HepG2 (cell line): ENCODE data around the gene IL18. TPM values are rescaled to one million over a fixed set of nuclear protein-coding genes. Genes with fewer than 3 reads are reported as not detected.

Experiments used
- ATAC-seq: fragments of 200-7000 bp; cut with Tn5 transposase; 3 replicates; pipeline ENCODE4 v1.9.1; 2020; ENCODE audit warnings: mild to moderate bottlenecking, moderate library complexity
- BruUV-seq: library from RNA; stranded (reverse); fragments of 400-500 nt; replicated peaks from 2 replicates; lab custom pipeline; 2021; lab: Mats Ljungman, UMichigan
- CTCF ChIA-PET: fragments of 300-600 bp; formaldehyde crosslinking; extraction: SDS; loops from one replicate; lab custom pipeline; 2021; ENCODE audit warnings: low total read pairs, inconsistent platforms, low intra/inter-chr PET ratio; lab: Yijun Ruan, JAX
- POLR2A ChIA-PET: fragments of 350-600 bp; sonication (Branson Sonifier 250); formaldehyde crosslinking; loops from one replicate; lab custom pipeline; 2020; ENCODE audit warnings: antibody characterized with exemption, inconsistent platforms; lab: Yijun Ruan, JAX
- DNase-seq: peaks from one replicate; pipeline ENCODE4 v3.0.0-alpha.2; 2015; ENCODE audit warnings: low spot score
- FAIRE-seq: peaks from 3 replicates; lab custom pipeline; 2011; peaks lifted over from hg19 to GRCh38; lab: Jason Lieb, UNC
- H2AFZ ChIP-seq: one replicate; pipeline ENCODE4 v1.6.1; 2011; ENCODE audit warnings: low read length, inconsistent platforms
- H3K27ac ChIP-seq: fragments of 300-600 bp; 3 replicates; pipeline ENCODE4 v1.8.0; 2011; ENCODE audit warnings: mixed run types, mild to moderate bottlenecking, mixed read lengths, low read length, inconsistent platforms; ENCODE audit not compliant: insufficient read depth; ENCODE audit errors: extremely low read length
- H3K27me3 ChIP-seq, 2 experiments: fragments of 200-600 bp in 1 of 2; 2 replicates in 1 of 2; 3 replicates in 1 of 2; pipeline versions ENCODE4 v1.6.0 to v1.8.0; 2011; ENCODE audit warnings: low read length in 2 of 2, mild to moderate bottlenecking in 2 of 2, moderate library complexity in 2 of 2, inconsistent platforms in 1 of 2; ENCODE audit not compliant: insufficient read depth in 2 of 2, control insufficient read depth in 1 of 2
- H3K36me3 ChIP-seq, 2 experiments: fragments of 200-600 bp in 1 of 2; replicated peaks in 1 of 2; 2 replicates in 1 of 2; 3 replicates in 1 of 2; pipeline versions ENCODE4 v1.5.1 to v1.8.0; 2011; ENCODE audit warnings: low read length in 2 of 2, inconsistent platforms in 1 of 2; ENCODE audit not compliant: insufficient read depth in 2 of 2, control insufficient read depth in 1 of 2
- H3K4me1 ChIP-seq: 2 replicates; pipeline ENCODE4 v1.5.1; 2012; ENCODE audit warnings: low read length, inconsistent platforms; ENCODE audit not compliant: insufficient read depth
- H3K4me2 ChIP-seq: 2 replicates; pipeline ENCODE4 v1.6.0; 2011; ENCODE audit warnings: low read depth, low read length, inconsistent platforms
- H3K4me3 ChIP-seq, 3 experiments: fragments of 200-600 bp in 1 of 3; sonication (generic), shearing (Covaris generic) in 1 of 3; replicated peaks in 1 of 3; 2 replicates each; pipeline ENCODE4 v1.5.1; 2011 to 2016; ENCODE audit warnings: low read length in 3 of 3, inconsistent platforms in 2 of 3, low read depth in 2 of 3, mild to moderate bottlenecking in 2 of 3, control low read depth in 1 of 3, mixed read lengths in 1 of 3; ENCODE audit not compliant: insufficient read depth in 1 of 3
- H3K79me2 ChIP-seq: one replicate; pipeline ENCODE4 v1.6.1; 2011; ENCODE audit warnings: low read length, inconsistent platforms; ENCODE audit not compliant: insufficient read depth
- H3K9ac ChIP-seq: 2 replicates; pipeline ENCODE4 v1.6.0; 2011; ENCODE audit warnings: mild to moderate bottlenecking, low read depth, low read length, inconsistent platforms; ENCODE audit not compliant: insufficient read depth
- H3K9me3 ChIP-seq: 2 replicates; pipeline ENCODE4 v1.5.1; 2012; ENCODE audit warnings: mild to moderate bottlenecking, low read length
- H4K20me1 ChIP-seq: 2 replicates; pipeline ENCODE4 v1.6.0; 2011; ENCODE audit warnings: inconsistent platforms, mild to moderate bottlenecking, low read length, moderate library complexity; ENCODE audit not compliant: insufficient read depth
- FOXJ3 ChIP-seq: sonication (generic); formaldehyde crosslinking; IDR thresholded peaks from 2 replicates; pipeline ENCODE4 v1.4.0; 2020; ENCODE audit warnings: missing genetic modification reagents, mild to moderate bottlenecking, borderline replicate concordance
- FOXO1 ChIP-seq: sonication (generic); formaldehyde crosslinking; IDR thresholded peaks from 2 replicates; pipeline ENCODE4 v1.4.0; 2020; ENCODE audit warnings: missing genetic modification reagents
- HNF1A ChIP-seq, 2 experiments: sonication (generic) in 1 of 2; formaldehyde crosslinking in 1 of 2; IDR thresholded peaks; 2 replicates each; pipeline versions ENCODE4 v1.4.0 to v1.6.1; 2016 to 2020; ENCODE audit warnings: borderline replicate concordance in 1 of 2, low read depth in 1 of 2, mild to moderate bottlenecking in 1 of 2, missing genetic modification reagents in 1 of 2
- JARID2 ChIP-seq: sonication (generic); formaldehyde crosslinking; IDR thresholded peaks from 2 replicates; pipeline ENCODE4 v1.8.1; 2023; ENCODE audit warnings: missing genetic modification reagents, inconsistent platforms; ENCODE audit not compliant: insufficient replicate concordance
- MLX ChIP-seq: IDR thresholded peaks from 2 replicates; pipeline ENCODE4 v1.6.1; 2016
- NFKBIZ ChIP-seq: IDR thresholded peaks from 2 replicates; pipeline ENCODE4 v1.6.1; 2018; ENCODE audit warnings: missing genetic modification reagents, missing compliant biosample characterization
- ZNF34 ChIP-seq: sonication (generic); formaldehyde crosslinking; IDR thresholded peaks from 2 replicates; pipeline ENCODE4 v1.4.0; 2020; ENCODE audit warnings: mild to moderate bottlenecking, missing genetic modification reagents, borderline replicate concordance
- WGBS: methylation state at CpG from one replicate; pipeline ENCODE4 v1.1.6; 2017; ENCODE audit warnings: low lambda C conversion rate; 5-methylcytosine and 5-hydroxymethylcytosine counted together
- in situ Hi-C: cut with HindIII; loops from 2 replicates; pipeline ENCODE4 v1.10.0; 2017; ENCODE audit warnings: low pct_unique_long_range_greater_than_20kb; ENCODE audit not compliant: extremely low pct_ligation_motif_present
- intact Hi-C: fragments of 100-400 bp; cut with micrococcal nuclease; formaldehyde crosslinking; loops from one replicate; pipeline ENCODE4 v1.10.0; 2022; ENCODE audit not compliant: unreplicated experiment
- polyA plus RNA-seq, 8 experiments: library from polyadenylated mRNA; depleted of rRNA in 3 of 8; stranded (reverse) in 7 of 8; unstranded in 1 of 8; fragments of >200 nt; fragmentation: Illumina TruSeq in 4 of 8; extraction: Trizol in 4 of 8; gene quantifications; 2 replicates each; pipeline versions ENCODE4 v1.2.1 to v1.2.3, GENCODE V29; 2011 to 2016; ENCODE audit warnings: low read depth in 4 of 8, missing spikeins in 1 of 8, mixed read lengths in 1 of 8; ENCODE audit not compliant: insufficient read depth in 1 of 8
- total RNA-seq, 5 experiments: library from RNA; depleted of rRNA; stranded (reverse); fragments of >200 nt; fragmentation: Illumina TruSeq; extraction: Trizol; gene quantifications; 2 replicates each; pipeline ENCODE4 v1.2.3, GENCODE V29; 2016; ENCODE audit warnings: low read depth in 1 of 5

The IL18 gene
- total and polyA plus RNA-seq, 2 of the 13 experiments (the other 11 are each of a cell fraction or from before 2014, with no cell fraction given), result 0.89 to 2.7 TPM

- intact Hi-C loops, result loop anchor here (1.0 kb wide), 1 partner anchor 62 kb away; no protein-coding TSS in a partner anchor
- H2AFZ ChIP-seq, result no peak overlapping the region
These were observed 11.7 kb upstream of the IL18 start for GRCh38 chr11:112175599-112175952.

More at GRCh38 chr11:112175599-112175952, 11.7 kb upstream of the IL18 start:
- ATAC-seq (no peak; the same call in 1 of the 3 replicates), FAIRE-seq (no peak), DNase-seq (no peak)
- in situ Hi-C loops, result loop anchor here (5.0 kb wide), 1 partner anchor 63 kb away; no protein-coding TSS in a partner anchor
- Histone ChIP-seq H3K27ac (no peak overlapping the region), H3K36me3 (no peaks in the 10 kb centered on the region), H4K20me1 (no peaks in the 10 kb centered on the region), H3K79me2 (no peaks in the 10 kb centered on the region), H3K9me3 (no peaks in the 10 kb centered on the region), H3K9ac (no peak overlapping the region), H3K27me3 (no peaks in the 10 kb centered on the region; a peak in 1 of 5 replicates), H3K4me3 (no peak overlapping the region), H3K4me1 (peaks cover 13% of the 10 kb centered on the region), H3K4me2 (peak overlapping the region; percentile 59)
- BruUV-seq, result no TSS peak
- CTCF ChIA-PET, result interaction anchor here (1.9 kb wide), 1 partner anchor 62 kb away, joined by 25 read pairs; no protein-coding TSS in a partner anchor
- TF ChIP-seq JARID2 (CRISPR knock-in tag) (no peak), MLX (CRISPR knock-in tag) (no peak), ZNF34 (CRISPR knock-in tag) (no peak), FOXJ3 (CRISPR knock-in tag) (no peak), HNF1A (IDR thresholded peaks at IDR 0.05; ENCODE audit: low read depth) (no peak), HNF1A (CRISPR knock-in tag; IDR thresholded peaks at IDR 0.05; ENCODE audit: borderline replicate concordance) (no peak), FOXO1 (CRISPR knock-in tag) (no peak), NFKBIZ (CRISPR knock-in tag) (no peak)
- WGBS, result 11% methylated on average over 4 of the region's 4 CpGs
- POLR2A ChIA-PET, result no interaction called here
